ENCODE results near the gene TMED9. TPM values are rescaled to one million over a fixed set of nuclear protein-coding genes. Genes with fewer than 3 reads are reported as not detected.

TMED9 gene
- total and polyA plus RNA-seq, 10 of the 15 experiments (the other 5 are each of a cell fraction or from before 2014, with no cell fraction given), result 35.7 to 144 (median 105) TPM

GRCh38 chr5:177554474-177555111, 37.4 kb upstream of the TMED9 start, which contains the start of gene FAM193B:
FAM193B (minus strand) TSS chr5:177554563; CDS start chr5:177554458, 105 bp downstream.
- TSS peak; percentile 60 for BruUV-seq (replicated peaks)
- peak; percentile 57 for DNase-seq (ENCODE audit: low read depth, low spot score)
- Histone ChIP-seq H3K79me2 (ENCODE audit: control insufficient read depth, insufficient read depth, low read length) (peaks cover 22% of the 10 kb centered on the region), H3K4me2 (ENCODE audit: control insufficient read depth, insufficient read depth) (peak within 1 kb of the TSS; percentile 91), H2AFZ (ENCODE audit: control insufficient read depth, low read depth, low read length) (peak within 1 kb of the TSS; percentile 96), H3K36me3 (ENCODE audit: control insufficient read depth in 2 of 2, insufficient read depth in 2 of 2, low read length in 1 of 2) (0 out of 4 replicates have a peak, but pooled peaks cover 0 to 3% of the 10 kb centered on the region in 2 experiments), H4K20me1 (ENCODE audit: control insufficient read depth, insufficient read depth) (no peaks in the 10 kb centered on the region; the same call in 1 of the 2 replicates), H3K9me3 (replicated peaks; ENCODE audit: control insufficient read depth, insufficient read depth, low read length) (no peaks in the 10 kb centered on the region), H3K4me3 (peak within 1 kb of the TSS; percentile 92), H3K27me3 (replicated peaks in 1 of 2; ENCODE audit: control insufficient read depth in 2 of 2, insufficient read depth in 2 of 2, low read length in 1 of 2) (no peaks in the 10 kb centered on the region), H3K27ac (ENCODE audit: control insufficient read depth, insufficient read depth) (peak within 1 kb of the TSS; percentile 57), H3K9ac (ENCODE audit: control insufficient read depth, insufficient read depth, low read length) (peak within 1 kb of the TSS; percentile 76), H3K4me1 (ENCODE audit: control insufficient read depth, insufficient read depth, low read length) (peaks cover 8% of the 10 kb centered on the region)
- WGBS (ENCODE audit: insufficient coverage, insufficient replicate concordance, low lambda C conversion rate, missing lambda C conversion rate), result 8% methylated on average over 37 of the region's 49 CpGs
- RAD21 ChIA-PET (ENCODE audit: unreplicated experiment), result interaction anchor here (0.9 kb wide), 1 partner anchor 53 kb away, joined by 3 read pairs; no protein-coding TSS in a partner anchor
- CTCF ChIA-PET, result no interaction called here
- intact Hi-C loops (cut with micrococcal nuclease; ENCODE audit: unreplicated experiment) (loop anchor here (5.0 kb wide), 1 partner anchor 37 kb away; the partner anchor contains the start of gene DDX41), in situ Hi-C loops (cut with MboI) (no loop called here)
- POLR2A ChIA-PET, result no interaction called here
- SMC1A ChIA-PET (ENCODE audit: uncharacterized antibody, unreplicated experiment), result no interaction called here
- peak; percentile 97 for ATAC-seq
- FAIRE-seq, result peak; percentile 78
- no peak for TF ChIP-seq SPI1 (IDR thresholded peaks at IDR 0.05; ENCODE audit: borderline replicate concordance, insufficient read depth, low read depth, low read length)
- TF ChIP-seq CHD2 (IDR thresholded peaks at IDR 0.05; ENCODE audit: borderline replicate concordance, low read depth, low read length), result peak; percentile 74; the same call in 1 of the 2 replicates
- peak; percentile 84 for TF ChIP-seq HCFC1 (IDR thresholded peaks at IDR 0.05; ENCODE audit: low read length)
- peak; percentile 33; the same call in 1 of the 2 replicates for TF ChIP-seq NRF1 (conservative IDR thresholded peaks at IDR 0.05; ENCODE audit: low read depth, low read length)
- TF ChIP-seq NBN (IDR thresholded peaks at IDR 0.05), result peak; percentile 49; the same call in 1 of the 2 replicates
- no peak for TF ChIP-seq KLF5 (IDR thresholded peaks at IDR 0.05; ENCODE audit: partially characterized antibody)
- TF ChIP-seq RB1 (IDR thresholded peaks at IDR 0.05; ENCODE audit: borderline replicate concordance), result no peak
- TF ChIP-seq FOS (IDR thresholded peaks at IDR 0.05; ENCODE audit: borderline replicate concordance, extremely low read depth, insufficient read length), result no peak
- TF ChIP-seq ZBED1 (IDR thresholded peaks at IDR 0.05; ENCODE audit: borderline replicate concordance), result no peak
- TF ChIP-seq MYC (IDR thresholded peaks at IDR 0.05; ENCODE audit: insufficient read depth, insufficient read length, insufficient replicate concordance, low read length, severe bottlenecking), result no peak
- no peak for TF ChIP-seq RAD51 (IDR thresholded peaks at IDR 0.05)
- TF ChIP-seq ZBTB40 (IDR thresholded peaks at IDR 0.05; ENCODE audit: borderline replicate concordance), result peak; percentile 39; the same call in 1 of the 2 replicates
- no peak for TF ChIP-seq IRF4 (IDR thresholded peaks at IDR 0.05; ENCODE audit: low read depth, low read length)
- peak; percentile 84 for TF ChIP-seq NR2F1 (conservative IDR thresholded peaks at IDR 0.05)
- peak; percentile 99 for TF ChIP-seq YY1 (IDR thresholded peaks at IDR 0.05; ENCODE audit: low read depth, low read length)
- no peak for TF ChIP-seq SUZ12 (IDR thresholded peaks at IDR 0.05; ENCODE audit: unreplicated experiment)
- TF ChIP-seq MYB (IDR thresholded peaks at IDR 0.05; ENCODE audit: borderline replicate concordance, low read depth, low read length), result no peak
- TF ChIP-seq CHD4 (IDR thresholded peaks at IDR 0.05), result no peak
- TF ChIP-seq BCL11A (IDR thresholded peaks at IDR 0.05; ENCODE audit: low read depth, low read length), result no peak
- TF ChIP-seq TCF3 (IDR thresholded peaks at IDR 0.05; ENCODE audit: borderline replicate concordance, insufficient read depth, low read depth, low read length), result no peak
- TF ChIP-seq TAF1 (IDR thresholded peaks at IDR 0.05; ENCODE audit: borderline replicate concordance, low read depth, low read length), result no peak
- TF ChIP-seq FOXM1 (IDR thresholded peaks at IDR 0.05; ENCODE audit: low read depth, low read length), result no peak
- no peak for TF ChIP-seq RAD21 (IDR thresholded peaks at IDR 0.05; ENCODE audit: insufficient read depth, low read depth, low read length)
